GM12878 (cell line): ENCODE measurements around the gene SQSTM1. TPM values are rescaled to one million over a fixed set of nuclear protein-coding genes. Genes with fewer than 3 reads are reported as not detected.

Source experiments
- ATAC-seq: fragments of 200-7000 bp; cut with Tn5 transposase; 3 replicates; pipeline ENCODE4 v1.9.1; 2020; ENCODE audit warnings: mild to moderate bottlenecking, moderate library complexity
- BruUV-seq: library from RNA; stranded (reverse); fragments of 400-500 nt; replicated peaks from 2 replicates; lab custom pipeline; 2021; lab: Mats Ljungman, UMichigan
- CTCF ChIA-PET: fragments of 300-600 bp; sonication (Branson Sonifier 250); formaldehyde crosslinking; extraction: SDS; loops from one replicate; lab custom pipeline; 2021; ENCODE audit warnings: inconsistent platforms; lab: Yijun Ruan, JAX
- POLR2A ChIA-PET: fragments of 350-600 bp; formaldehyde crosslinking; extraction: SDS; loops from one replicate; lab custom pipeline; 2021; ENCODE audit warnings: inconsistent platforms; lab: Charles Lee
- RAD21 ChIA-PET: fragments of 300-600 bp; sonication (Branson Sonifier 250); formaldehyde crosslinking; loops from one replicate; lab custom pipeline; 2023; ENCODE audit warnings: antibody characterized with exemption; ENCODE audit not compliant: unreplicated experiment; lab: Charles Lee
- SMC1A ChIA-PET: fragments of 300-600 bp; sonication (Branson Sonifier 250); formaldehyde crosslinking; loops from one replicate; lab custom pipeline; 2023; ENCODE audit not compliant: unreplicated experiment, uncharacterized antibody; lab: Charles Lee
- DNase-seq: peaks from one replicate; pipeline ENCODE4 v3.0.0-alpha.2; 2011; ENCODE audit warnings: low read depth, low spot score
- FAIRE-seq: peaks from 3 replicates; lab custom pipeline; 2011; peaks lifted over from hg19 to GRCh38; lab: Jason Lieb, UNC
- H2AFZ ChIP-seq: 2 replicates; pipeline ENCODE4 v1.6.0; 2011; ENCODE audit warnings: low read depth, low read length, control low read depth; ENCODE audit not compliant: control insufficient read depth
- H3K27ac ChIP-seq: 2 replicates; pipeline ENCODE4 v1.5.1; 2011; ENCODE audit warnings: control low read depth; ENCODE audit not compliant: control insufficient read depth, insufficient read depth
- H3K27me3 ChIP-seq, 2 experiments: replicated peaks in 1 of 2; 2 replicates each; pipeline versions ENCODE4 v1.6.0 to v1.6.1; 2011; ENCODE audit warnings: low read length in 1 of 2; ENCODE audit not compliant: control insufficient read depth in 2 of 2, insufficient read depth in 2 of 2
- H3K36me3 ChIP-seq, 2 experiments: 2 replicates each; pipeline ENCODE4 v1.5.1; 2011; ENCODE audit warnings: low read length in 1 of 2; ENCODE audit not compliant: control insufficient read depth in 2 of 2, insufficient read depth in 2 of 2
- H3K4me1 ChIP-seq: 2 replicates; pipeline ENCODE4 v1.6.1; 2011; ENCODE audit warnings: mild to moderate bottlenecking, low read length, moderate library complexity, mixed read lengths; ENCODE audit not compliant: control insufficient read depth, insufficient read depth
- H3K4me2 ChIP-seq: 2 replicates; pipeline ENCODE4 v1.6.0; 2011; ENCODE audit warnings: control low read depth; ENCODE audit not compliant: control insufficient read depth, insufficient read depth
- H3K4me3 ChIP-seq: fragments of 200-600 bp; sonication (generic); 2 replicates; pipeline ENCODE4 v1.5.1; 2016
- H3K79me2 ChIP-seq: 2 replicates; pipeline ENCODE4 v1.6.0; 2011; ENCODE audit warnings: low read length; ENCODE audit not compliant: control insufficient read depth, insufficient read depth
- H3K9ac ChIP-seq: 2 replicates; pipeline ENCODE4 v1.8.0; 2011; ENCODE audit warnings: low read length, control low read depth, mixed read lengths; ENCODE audit not compliant: control insufficient read depth, insufficient read depth
- H3K9me3 ChIP-seq: replicated peaks from 3 replicates; pipeline ENCODE4 v1.5.1; 2011; ENCODE audit warnings: mild to moderate bottlenecking, low read length; ENCODE audit not compliant: control insufficient read depth, insufficient read depth
- H4K20me1 ChIP-seq: 2 replicates; pipeline ENCODE4 v1.6.0; 2011; ENCODE audit not compliant: control insufficient read depth, insufficient read depth
- ATF7 ChIP-seq: fragments of 450-650 bp; IDR thresholded peaks from 2 replicates; pipeline ENCODE4 v1.6.1; 2016; ENCODE audit warnings: low read depth, mild to moderate bottlenecking
- CHD2 ChIP-seq: IDR thresholded peaks from 2 replicates; pipeline ENCODE4 v1.6.1; 2011; ENCODE audit warnings: low read depth, low read length, improper control_type of control experiment, borderline replicate concordance
- GABPA ChIP-seq: IDR thresholded peaks from 2 replicates; pipeline ENCODE4 v1.6.1; 2014; ENCODE audit warnings: antibody characterized with exemption, low read depth, mild to moderate bottlenecking, inconsistent platforms
- IRF3 ChIP-seq: fragments of 450-650 bp; IDR thresholded peaks from 2 replicates; pipeline ENCODE4 v1.6.1; 2014; ENCODE audit warnings: mild to moderate bottlenecking
- JUND ChIP-seq: IDR thresholded peaks from 2 replicates; pipeline ENCODE4 v1.6.1; 2012; ENCODE audit warnings: low read depth, mild to moderate bottlenecking, low read length, improper control_type of control experiment, moderate library complexity
- KDM1A ChIP-seq: fragments of 200-600 bp; sonication (generic); IDR thresholded peaks from 2 replicates; pipeline ENCODE4 v1.6.1; 2016; ENCODE audit warnings: borderline replicate concordance
- NKRF ChIP-seq: fragments of 450-650 bp; conservative IDR thresholded peaks from 2 replicates; pipeline ENCODE4 v1.6.1; 2017; ENCODE audit warnings: mild to moderate bottlenecking, moderate library complexity
- PAX5 ChIP-seq: IDR thresholded peaks from 2 replicates; pipeline ENCODE4 v1.6.1; 2011; ENCODE audit warnings: low read depth, low read length, borderline replicate concordance
- TCF3 ChIP-seq: IDR thresholded peaks from 2 replicates; pipeline ENCODE4 v1.6.1; 2012; ENCODE audit warnings: low read depth, mild to moderate bottlenecking, low read length, borderline replicate concordance; ENCODE audit not compliant: insufficient read depth
- ZBED1 ChIP-seq: IDR thresholded peaks from 2 replicates; pipeline ENCODE4 v1.6.1; 2016; ENCODE audit warnings: borderline replicate concordance
- WGBS: methylation state at CpG from one replicate; pipeline ENCODE4 v1.1.6; 2016; ENCODE audit warnings: low lambda C conversion rate; ENCODE audit not compliant: insufficient replicate concordance, insufficient coverage; ENCODE audit errors: missing lambda C conversion rate; 5-methylcytosine and 5-hydroxymethylcytosine counted together
- in situ Hi-C: fragments of 300-500 bp; cut with MboI; formaldehyde crosslinking; loops from 9 replicates; pipeline ENCODE4 v1.14.3; 2018; ENCODE audit warnings: mixed read lengths
- intact Hi-C: fragments of 100-400 bp; cut with micrococcal nuclease; formaldehyde crosslinking; loops from one replicate; pipeline ENCODE4 v1.14.2; 2022; ENCODE audit not compliant: unreplicated experiment
- polyA plus RNA-seq, 11 experiments: library from polyadenylated mRNA; depleted of rRNA in 4 of 11; unstranded in 6 of 11; stranded (reverse) in 5 of 11; fragments of >200 nt; fragmentation: Nextera tagmentation in 4 of 11; fragmentation: Illumina TruSeq in 1 of 11; extraction: Ambion mirVana in 4 of 11; extraction: Trizol in 1 of 11; gene quantifications; 1 replicate in 1 of 11; 2 replicates in 10 of 11; pipeline versions ENCODE4 v1.2.1 to v1.2.3, GENCODE V29; 2011 to 2016; ENCODE audit warnings: inconsistent platforms in 2 of 11, missing spikeins in 2 of 11, low read depth in 1 of 11
- total RNA-seq, 4 experiments: library from RNA; depleted of rRNA in 3 of 4; stranded (reverse); fragments of >200 nt in 3 of 4; fragmentation: Illumina TruSeq in 1 of 4; extraction: Trizol in 1 of 4; gene quantifications; 2 replicates each; pipeline versions ENCODE4 v1.2.1 to v1.2.3, GENCODE V29; 2013 to 2021
- TF ChIP-seq, protein P1 (sequence below): fragments of 450-650 bp; formaldehyde crosslinking; IDR thresholded peaks from 2 replicates; pipeline ENCODE4 v1.5.0; 2022; ENCODE audit warnings: mild to moderate bottlenecking, missing genetic modification characterization

SQSTM1 gene
- total and polyA plus RNA-seq, 10 of the 15 experiments (the other 5 are each of a cell fraction or from before 2014, with no cell fraction given): 6.3 to 138 (median 62.1) TPM

- no peak for TF ChIP-seq KDM1A
- TF ChIP-seq PAX5: no peak
- TF ChIP-seq CHD2: no peak
- TF ChIP-seq, all 136 proteins: peak for 0
Observed at GRCh38 chr5:179776411-179776938, 44.2 kb upstream of the SQSTM1 start (continued).

DNA sequence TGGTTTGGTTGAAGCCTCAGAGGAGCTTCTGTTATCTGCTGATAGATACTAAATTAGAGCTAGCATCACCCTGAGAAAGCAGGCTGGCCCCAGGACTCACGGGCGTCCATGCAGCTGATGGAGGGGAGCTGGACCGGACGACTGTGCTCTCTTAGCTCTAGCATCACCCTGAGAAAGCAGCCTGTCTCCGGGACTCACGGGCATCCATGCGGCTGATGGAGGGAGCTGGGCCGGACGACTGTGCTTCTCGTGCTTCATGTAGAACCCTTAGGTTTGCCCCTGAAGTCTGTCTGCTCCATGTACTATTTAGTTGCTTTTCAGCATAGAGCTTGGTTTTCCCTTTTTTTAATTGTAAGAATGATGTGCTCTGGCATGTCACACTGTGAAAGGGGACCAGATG lies 43.2 kb upstream of the SQSTM1 start:
- Histone ChIP-seq H3K36me3 (peaks cover 17 to 24% of the 10 kb centered on the region in 2 experiments; a peak in 3 of 4 replicates), H3K4me2 (no peak overlapping the region), H3K9ac (no peak overlapping the region), H3K79me2 (no peaks in the 10 kb centered on the region), H3K9me3 (no peaks in the 10 kb centered on the region), H3K4me1 (no peaks in the 10 kb centered on the region), H2AFZ (no peak overlapping the region), H3K4me3 (no peak overlapping the region), H3K27me3 (no peaks in the 10 kb centered on the region), H3K27ac (no peak overlapping the region), H4K20me1 (no peaks in the 10 kb centered on the region)
- no peak for TF ChIP-seq IRF3
- TF ChIP-seq NKRF: no peak
- TF ChIP-seq ZBED1: no peak
- no peak for TF ChIP-seq TCF3
- no peak for TF ChIP-seq ATF7
- no peak for TF ChIP-seq GABPA
- TF ChIP-seq, protein P1, sequence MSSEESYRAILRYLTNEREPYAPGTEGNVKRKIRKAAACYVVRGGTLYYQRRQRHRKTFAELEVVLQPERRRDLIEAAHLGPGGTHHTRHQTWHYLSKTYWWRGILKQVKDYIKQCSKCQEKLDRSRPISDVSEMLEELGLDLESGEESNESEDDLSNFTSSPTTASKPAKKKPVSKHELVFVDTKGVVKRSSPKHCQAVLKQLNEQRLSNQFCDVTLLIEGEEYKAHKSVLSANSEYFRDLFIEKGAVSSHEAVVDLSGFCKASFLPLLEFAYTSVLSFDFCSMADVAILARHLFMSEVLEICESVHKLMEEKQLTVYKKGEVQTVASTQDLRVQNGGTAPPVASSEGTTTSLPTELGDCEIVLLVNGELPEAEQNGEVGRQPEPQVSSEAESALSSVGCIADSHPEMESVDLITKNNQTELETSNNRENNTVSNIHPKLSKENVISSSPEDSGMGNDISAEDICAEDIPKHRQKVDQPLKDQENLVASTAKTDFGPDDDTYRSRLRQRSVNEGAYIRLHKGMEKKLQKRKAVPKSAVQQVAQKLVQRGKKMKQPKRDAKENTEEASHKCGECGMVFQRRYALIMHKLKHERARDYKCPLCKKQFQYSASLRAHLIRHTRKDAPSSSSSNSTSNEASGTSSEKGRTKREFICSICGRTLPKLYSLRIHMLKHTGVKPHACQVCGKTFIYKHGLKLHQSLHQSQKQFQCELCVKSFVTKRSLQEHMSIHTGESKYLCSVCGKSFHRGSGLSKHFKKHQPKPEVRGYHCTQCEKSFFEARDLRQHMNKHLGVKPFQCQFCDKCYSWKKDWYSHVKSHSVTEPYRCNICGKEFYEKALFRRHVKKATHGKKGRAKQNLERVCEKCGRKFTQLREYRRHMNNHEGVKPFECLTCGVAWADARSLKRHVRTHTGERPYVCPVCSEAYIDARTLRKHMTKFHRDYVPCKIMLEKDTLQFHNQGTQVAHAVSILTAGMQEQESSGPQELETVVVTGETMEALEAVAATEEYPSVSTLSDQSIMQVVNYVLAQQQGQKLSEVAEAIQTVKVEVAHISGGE (CRISPR knock-in tag): no peak
- TF ChIP-seq JUND: no peak
- WGBS: 97% methylated on average over 10 of the region's 10 CpGs
- ATAC-seq (no peak), FAIRE-seq (no peak), DNase-seq (no peak)
- BruUV-seq: no TSS peak
- POLR2A ChIA-PET: interaction anchor here (0.6 kb wide), 1 partner anchor 140 kb away, joined by 4 read pairs; no protein-coding TSS in a partner anchor
- intact Hi-C loops (no loop called here), in situ Hi-C loops (loop anchor here (25.0 kb wide), 1 partner anchor 310 kb away; no protein-coding TSS in a partner anchor)
- RAD21 ChIA-PET: no interaction called here
- SMC1A ChIA-PET: interaction anchor here (0.9 to 1.3 kb wide), 3 partner anchors 10 to 20 kb away, joined by 3 to 4 read pairs (median 4); no protein-coding TSS in a partner anchor
- CTCF ChIA-PET: interaction anchor here (0.9 to 1.7 kb wide), 3 partner anchors 15 to 33 kb away, joined by 3 to 18 read pairs (median 4); no protein-coding TSS in a partner anchor
